GM21447 (cell line): ENCODE measurements around the gene PTEN.

Experiments used
- ATAC-seq: cut with Tn5 transposase; IDR thresholded peaks from one replicate; pipeline ENCODE4 v1.9.1; 2021; ENCODE audit not compliant: unreplicated experiment

Gene PTEN

GRCh38 chr10:87915989-87916388 lies 52.6 kb downstream of the PTEN start:
- ATAC-seq: no peak

GRCh38 chr10:87916515-87916914 lies 53.1 kb downstream of the PTEN start:
- ATAC-seq: no peak

GRCh38 chr10:87918254-87918859 lies 54.9 kb downstream of the PTEN start:
- no peak for ATAC-seq

GRCh38 chr10:87920538-87920937 lies 57.1 kb downstream of the PTEN start:
- ATAC-seq: no peak

GRCh38 chr10:87921931-87922688 lies 58.7 kb downstream of the PTEN start:
- no peak for ATAC-seq

- ATAC-seq: no peak
These were observed 59.8 kb downstream of the PTEN start for GRCh38 chr10:87923233-87923632.

- no peak for ATAC-seq
These were observed 62.1 kb downstream of the PTEN start for GRCh38 chr10:87925570-87925969.

GRCh38 chr10:87927091-87927490 lies 63.7 kb downstream of the PTEN start:
- no peak for ATAC-seq

GRCh38 chr10:87928996-87929395 lies 65.6 kb downstream of the PTEN start:
- no peak for ATAC-seq

GRCh38 chr10:87930141-87930540 lies 66.7 kb downstream of the PTEN start:
- no peak for ATAC-seq

- ATAC-seq: no peak
These were observed 67.8 kb downstream of the PTEN start for GRCh38 chr10:87930934-87931835.

GRCh38 chr10:87931836-87932230 lies 68.4 kb downstream of the PTEN start:
- no peak for ATAC-seq

GRCh38 chr10:87935290-87936141 lies 72.1 kb downstream of the PTEN start:
- ATAC-seq: no peak

GRCh38 chr10:87940210-87940609 lies 76.8 kb downstream of the PTEN start:
- ATAC-seq: no peak

GRCh38 chr10:87942884-87943527 lies 79.6 kb downstream of the PTEN start:
- ATAC-seq: no peak

GRCh38 chr10:87945984-87946383 lies 82.6 kb downstream of the PTEN start:
- no peak for ATAC-seq

GRCh38 chr10:87952612-87953011 lies 89.2 kb downstream of the PTEN start:
- ATAC-seq: no peak

- ATAC-seq: no peak
These were observed 92.6 kb downstream of the PTEN start for GRCh38 chr10:87956055-87956454.

GRCh38 chr10:87957702-87958101 lies 94.3 kb downstream of the PTEN start:
- no peak for ATAC-seq

- ATAC-seq: no peak
These were observed 96.8 kb downstream of the PTEN start for GRCh38 chr10:87960230-87960629.
